GM10847 (cell line): ENCODE data around the gene PHOSPHO1.

ENCODE experiments used
- POLR2A ChIP-seq: IDR thresholded peaks from 2 replicates; pipeline ENCODE4 v1.6.1; 2011; ENCODE audit not compliant: insufficient read length; ENCODE audit errors: extremely low read depth

The PHOSPHO1 gene

DNA sequence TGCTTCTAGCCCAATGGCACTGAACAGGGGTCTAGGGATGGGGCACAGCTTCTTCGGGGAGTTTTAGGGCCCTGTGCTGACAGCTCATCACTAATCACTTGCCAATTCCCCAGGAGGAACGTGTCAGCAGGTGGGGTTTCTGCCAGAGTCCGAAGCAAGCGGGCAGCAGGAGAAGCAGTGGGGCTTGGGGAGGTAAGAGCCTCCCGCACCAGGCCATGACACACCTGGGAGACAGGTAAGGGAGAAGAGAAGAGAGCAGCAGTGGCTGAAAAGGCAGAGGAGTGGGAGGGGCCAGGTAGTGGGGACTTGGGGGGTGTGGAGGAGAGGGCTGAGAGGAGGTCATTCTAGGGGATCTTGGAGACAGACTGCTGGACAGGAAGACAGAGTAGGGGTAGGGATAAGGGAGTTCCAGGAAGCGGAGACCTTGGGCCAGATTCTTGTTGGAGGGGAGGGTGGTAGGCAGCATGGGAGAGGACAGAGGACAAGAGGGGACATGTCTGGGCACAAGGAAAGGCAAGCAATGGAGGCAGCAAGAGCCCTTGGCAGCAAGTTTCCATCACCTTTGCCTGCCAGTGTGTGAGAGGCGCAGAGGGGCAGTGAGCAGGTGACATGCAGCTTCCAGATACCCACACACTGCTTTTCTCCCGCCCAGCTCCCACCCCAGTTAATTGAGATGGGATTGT, 4.9 kb downstream of the PHOSPHO1 start:
- TF ChIP-seq POLR2A: no peak

DNA sequence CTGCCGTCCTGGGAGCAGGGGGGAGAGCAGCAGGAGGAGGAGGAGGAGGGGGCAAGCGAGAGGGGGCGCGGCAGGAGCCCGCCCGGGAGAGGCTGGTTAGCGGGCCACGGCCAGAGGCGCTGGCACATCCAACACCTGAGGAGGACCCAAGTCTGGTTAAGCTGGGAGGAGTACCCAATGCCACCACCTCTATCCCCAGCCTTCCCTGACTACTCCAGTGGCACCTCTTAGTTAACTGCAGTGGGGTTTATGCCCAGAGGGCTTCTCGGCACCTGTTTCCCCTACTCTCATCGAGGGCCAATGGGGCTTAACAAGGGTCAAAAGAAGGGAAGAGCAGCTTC, 5.6 kb downstream of the PHOSPHO1 start:
- no peak for TF ChIP-seq POLR2A

DNA sequence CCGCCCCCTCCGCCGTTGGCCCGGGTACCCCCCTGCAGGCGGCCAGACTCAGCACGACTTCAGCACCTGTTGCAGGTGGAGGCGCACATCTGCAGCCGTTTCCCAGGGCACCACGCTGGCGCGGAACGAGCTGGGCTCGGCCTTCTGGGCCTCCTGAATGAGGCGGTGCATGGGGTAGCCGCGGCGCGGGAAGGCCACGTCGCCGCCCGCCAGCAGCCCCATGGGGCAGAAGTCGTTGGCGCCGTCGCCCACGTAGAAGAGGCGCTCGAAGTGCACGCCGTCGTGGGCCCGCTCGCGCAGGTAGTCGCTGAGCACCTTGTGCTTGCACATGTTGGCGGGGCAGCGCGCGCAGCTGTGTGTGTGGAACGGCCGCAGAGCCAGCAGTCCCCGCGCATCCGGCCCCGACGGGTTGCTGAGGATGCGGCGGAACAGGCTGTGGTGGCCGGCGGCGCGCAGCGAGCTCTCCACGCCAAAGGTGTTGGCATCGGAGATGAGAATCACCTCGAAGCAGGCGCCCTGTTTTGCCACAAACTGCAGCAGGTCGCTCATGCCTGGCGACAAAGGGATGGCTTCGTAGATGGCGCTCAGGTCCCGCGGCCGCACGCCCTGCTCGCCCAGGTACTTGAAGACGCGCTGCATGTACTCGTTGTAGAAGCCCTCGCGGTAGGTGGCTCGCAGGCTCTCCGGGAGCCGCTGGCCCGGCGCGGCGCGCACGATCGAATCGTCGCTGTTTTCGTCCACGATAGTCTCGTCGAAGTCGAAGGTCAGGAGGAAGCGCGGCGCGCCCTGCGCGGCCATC, 6.2 kb downstream of the PHOSPHO1 start:
- peak; percentile 24 for TF ChIP-seq POLR2A

GRCh38 chr17:49223517-49224197, 6.9 kb downstream of the PHOSPHO1 start:
- TF ChIP-seq POLR2A: peak; percentile 15

DNA sequence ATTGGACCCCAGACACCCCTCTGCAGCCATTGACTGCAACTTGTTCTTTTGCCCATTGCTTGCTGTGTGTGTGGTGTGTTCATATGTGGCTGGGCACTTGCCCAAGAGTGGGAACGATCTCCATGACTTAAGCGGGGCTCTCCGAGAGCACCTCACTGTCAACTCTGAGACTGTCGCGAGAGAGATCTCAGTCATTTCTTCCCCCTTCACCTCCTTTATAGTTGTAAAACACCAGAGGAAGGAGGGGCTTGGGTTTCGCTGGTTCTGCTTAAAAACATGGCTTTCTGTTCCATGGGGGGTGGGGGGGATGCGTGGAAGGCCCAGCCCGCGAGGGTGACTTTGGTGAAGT, 7.4 kb downstream of the PHOSPHO1 start:
- TF ChIP-seq POLR2A: no peak

GRCh38 chr17:49219987-49220386, 10.6 kb downstream of the PHOSPHO1 start:
- no peak for TF ChIP-seq POLR2A

GRCh38 chr17:49218941-49219913, 11.4 kb downstream of the PHOSPHO1 start:
- no peak for TF ChIP-seq POLR2A

DNA sequence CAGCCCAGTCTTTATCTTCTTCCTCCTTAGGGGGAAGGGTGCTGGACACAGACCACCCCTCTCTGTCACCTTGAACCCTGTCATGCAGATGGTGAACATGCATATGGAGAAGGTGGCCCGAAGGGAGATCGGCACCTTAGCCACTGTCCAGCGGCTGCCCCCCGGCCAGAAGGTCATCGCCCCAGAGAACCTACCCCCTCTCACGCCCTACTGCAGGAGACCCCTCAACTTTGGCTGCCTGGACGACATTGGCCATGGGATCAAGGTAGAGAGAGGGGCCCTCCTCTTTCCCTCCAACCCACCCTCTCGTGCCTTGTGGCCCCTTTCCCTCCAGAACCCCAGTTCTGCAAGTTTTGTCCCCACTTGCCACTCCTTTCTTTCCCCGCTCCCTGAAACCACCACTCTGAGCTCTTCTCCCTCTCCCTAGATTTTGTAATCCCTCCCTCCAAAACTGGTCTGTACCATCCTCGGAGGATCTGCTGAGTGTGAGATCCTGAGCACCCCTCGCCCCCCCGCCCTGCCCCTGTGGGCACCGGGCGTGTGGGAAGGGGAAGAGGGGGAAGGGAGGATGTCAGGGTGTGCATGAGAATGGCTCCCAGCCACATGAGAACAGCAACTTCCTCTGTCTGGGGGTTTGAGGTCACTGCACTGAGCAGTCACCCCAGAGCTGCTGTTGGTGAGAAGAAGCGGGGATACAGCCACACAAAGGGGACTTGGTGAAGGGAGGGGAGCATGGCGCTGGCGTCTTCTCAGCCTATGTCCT, 12.8 kb downstream of the PHOSPHO1 start:
- peak; percentile 14 for TF ChIP-seq POLR2A

DNA sequence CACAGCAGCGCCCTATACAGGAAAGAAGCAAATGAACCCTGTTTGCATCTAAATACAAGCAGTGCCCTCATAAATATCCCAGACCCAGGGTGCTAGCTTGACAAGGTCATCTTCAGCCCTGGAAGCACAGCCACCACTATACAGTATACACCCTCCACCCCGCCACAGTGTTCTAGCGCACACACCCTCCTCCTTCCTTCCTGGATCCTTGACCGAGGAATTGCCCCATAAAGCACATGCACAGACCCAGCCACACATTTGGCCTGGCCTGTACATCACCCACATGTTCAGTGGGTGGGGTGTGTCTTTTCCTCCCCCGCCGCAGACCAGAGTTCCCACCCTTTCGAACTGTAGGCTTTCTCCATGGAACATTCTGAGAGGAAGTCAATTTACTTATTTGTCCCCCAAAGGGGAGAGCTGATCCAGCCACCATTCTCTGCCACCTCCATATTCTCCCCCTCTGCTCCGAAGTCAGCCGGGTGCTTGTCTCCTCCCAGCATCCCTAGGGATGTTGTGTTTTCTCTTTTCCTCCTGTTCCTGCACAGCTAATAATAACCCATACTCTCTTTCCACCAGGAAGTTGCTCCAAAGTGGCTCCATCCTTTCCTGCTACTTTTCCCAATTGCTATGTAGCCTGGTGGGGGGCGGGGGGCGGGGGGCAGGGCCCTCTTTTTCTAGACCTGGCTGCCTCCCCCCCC, 13.5 kb downstream of the PHOSPHO1 start:
- TF ChIP-seq POLR2A: no peak

DNA sequence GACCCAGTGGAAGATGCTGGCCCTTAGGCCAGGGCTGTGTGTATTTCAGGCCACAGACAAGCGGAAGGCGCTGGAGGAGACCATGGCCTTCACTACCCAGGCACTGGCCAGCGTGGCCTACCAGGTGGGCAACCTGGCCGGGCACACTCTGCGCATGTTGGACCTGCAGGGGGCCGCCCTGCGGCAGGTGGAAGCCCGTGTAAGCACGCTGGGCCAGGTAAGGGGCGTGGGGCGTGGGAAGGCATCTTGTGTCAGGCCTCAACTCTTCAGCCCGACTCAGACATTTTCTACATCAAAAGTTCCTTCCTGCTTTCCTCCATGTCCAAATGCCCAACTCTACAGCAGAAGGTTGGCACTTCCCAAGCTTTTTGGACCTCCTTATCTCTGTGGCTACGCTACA, 14.1 kb downstream of the PHOSPHO1 start:
- no peak for TF ChIP-seq POLR2A

DNA sequence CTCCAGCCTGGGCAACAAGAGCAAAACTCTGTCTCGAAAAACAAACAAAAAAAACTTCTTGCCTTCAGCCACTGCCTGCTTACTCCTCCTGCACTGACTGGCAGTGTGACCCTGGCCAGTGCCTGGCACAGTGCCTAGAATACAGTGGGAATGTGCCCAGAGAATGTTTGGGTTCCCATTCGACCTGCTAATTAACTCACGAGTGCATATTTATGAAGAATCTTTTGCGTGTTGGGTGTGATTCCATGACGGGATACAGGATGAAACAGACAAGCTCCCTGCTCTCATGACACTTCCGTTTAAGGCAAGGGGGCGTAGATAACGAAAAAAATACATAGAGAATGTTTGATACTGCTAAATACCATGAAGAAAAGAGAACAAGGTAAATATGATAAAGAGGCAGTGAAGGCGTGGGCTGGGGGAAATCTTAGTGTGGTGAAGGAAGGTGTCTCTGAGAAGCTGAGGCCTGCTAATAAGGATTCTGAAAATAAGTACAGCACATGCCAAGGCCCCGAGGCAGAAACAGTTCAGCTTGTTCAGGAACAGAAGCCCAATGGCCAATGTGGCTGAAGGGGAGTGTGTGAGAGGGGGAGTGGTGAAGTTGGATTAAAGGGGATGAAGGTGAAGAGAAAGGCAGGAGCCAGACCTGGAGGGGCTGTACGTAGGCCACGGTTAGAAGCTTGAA, 15.8 kb downstream of the PHOSPHO1 start:
- no peak for TF ChIP-seq POLR2A

- no peak for TF ChIP-seq POLR2A
Observed at GRCh38 chr17:49213847-49214246, 16.7 kb downstream of the PHOSPHO1 start.

GRCh38 chr17:49213399-49213798, 17.2 kb downstream of the PHOSPHO1 start:
- no peak for TF ChIP-seq POLR2A
